Neural progenitor cell (in vitro differentiated cells): Measurements from ENCODE around the gene CCDC134.

Experiments used
- EZH2 ChIP-seq: fragments of 200-600 bp; sonication (generic); IDR thresholded peaks from 2 replicates; pipeline ENCODE4 v1.6.1; 2017; ENCODE audit warnings: antibody characterized with exemption, mild to moderate bottlenecking, moderate library complexity
- EZH2phosphoT487 ChIP-seq: fragments of 200-600 bp; sonication (generic); IDR thresholded peaks from 2 replicates; pipeline ENCODE4 v1.6.1; 2017; ENCODE audit warnings: antibody characterized with exemption
- TF ChIP-seq, protein P1 (sequence below): fragments of 200-600 bp; sonication (generic); IDR thresholded peaks from 2 replicates; pipeline ENCODE4 v1.5.1; 2017; ENCODE audit warnings: antibody characterized with exemption, mild to moderate bottlenecking

DNA sequence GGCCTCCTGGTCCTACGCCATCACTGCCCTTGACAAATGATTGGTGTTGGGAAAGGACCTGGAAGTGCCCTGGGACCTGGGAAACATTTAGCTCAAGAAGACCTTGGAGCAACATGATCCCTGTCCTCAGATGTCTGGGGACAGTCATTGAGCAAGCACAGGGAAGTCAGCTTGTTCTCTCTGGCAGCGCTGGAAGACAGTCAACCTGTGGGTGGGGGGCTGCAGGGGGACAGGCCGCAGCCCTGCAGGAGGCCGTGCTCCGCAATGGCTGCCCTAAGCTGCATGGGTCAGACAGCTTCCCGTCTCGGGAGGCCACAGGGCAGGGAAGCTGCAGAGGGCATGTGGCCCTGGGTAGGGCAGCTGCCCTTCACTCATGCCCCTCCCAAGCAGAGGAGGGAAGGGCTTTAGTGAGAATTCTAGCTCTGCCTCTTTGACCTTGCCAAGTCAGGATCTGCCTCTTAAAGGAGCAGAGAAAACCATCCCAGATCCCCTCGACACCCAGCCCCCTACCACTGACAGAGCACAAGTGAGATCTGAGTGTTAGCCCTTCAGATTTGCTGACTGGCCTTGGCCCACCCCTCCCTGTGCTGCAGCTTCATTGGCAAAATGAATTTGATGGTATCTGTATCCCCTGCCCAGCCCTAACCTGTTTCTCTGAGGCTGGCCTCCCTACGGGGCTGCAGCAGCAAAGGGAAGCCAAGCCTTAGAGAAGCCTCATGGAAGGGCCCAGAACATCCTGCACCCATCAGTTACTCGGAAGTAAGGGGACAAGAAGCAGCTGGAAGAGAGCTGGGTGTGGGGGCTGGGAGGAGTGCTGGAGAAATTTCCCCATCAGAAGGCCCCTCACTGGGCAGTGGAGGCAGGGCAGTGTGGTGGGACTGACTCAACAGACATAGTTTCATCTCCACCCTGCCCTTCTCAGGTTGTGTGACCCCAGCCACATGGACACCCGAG lies 26.2 kb downstream of the CCDC134 start:
- TF ChIP-seq, protein P1, sequence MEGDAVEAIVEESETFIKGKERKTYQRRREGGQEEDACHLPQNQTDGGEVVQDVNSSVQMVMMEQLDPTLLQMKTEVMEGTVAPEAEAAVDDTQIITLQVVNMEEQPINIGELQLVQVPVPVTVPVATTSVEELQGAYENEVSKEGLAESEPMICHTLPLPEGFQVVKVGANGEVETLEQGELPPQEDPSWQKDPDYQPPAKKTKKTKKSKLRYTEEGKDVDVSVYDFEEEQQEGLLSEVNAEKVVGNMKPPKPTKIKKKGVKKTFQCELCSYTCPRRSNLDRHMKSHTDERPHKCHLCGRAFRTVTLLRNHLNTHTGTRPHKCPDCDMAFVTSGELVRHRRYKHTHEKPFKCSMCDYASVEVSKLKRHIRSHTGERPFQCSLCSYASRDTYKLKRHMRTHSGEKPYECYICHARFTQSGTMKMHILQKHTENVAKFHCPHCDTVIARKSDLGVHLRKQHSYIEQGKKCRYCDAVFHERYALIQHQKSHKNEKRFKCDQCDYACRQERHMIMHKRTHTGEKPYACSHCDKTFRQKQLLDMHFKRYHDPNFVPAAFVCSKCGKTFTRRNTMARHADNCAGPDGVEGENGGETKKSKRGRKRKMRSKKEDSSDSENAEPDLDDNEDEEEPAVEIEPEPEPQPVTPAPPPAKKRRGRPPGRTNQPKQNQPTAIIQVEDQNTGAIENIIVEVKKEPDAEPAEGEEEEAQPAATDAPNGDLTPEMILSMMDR = no peak
- TF ChIP-seq EZH2phosphoT487 (no peak), EZH2 (no peak)
